Transverse colon (tissue), 4 donors: ENCODE measurements around the gene PACSIN1. TPM values are rescaled to one million over a fixed set of nuclear protein-coding genes. Genes with fewer than 3 reads are reported as not detected.

Source experiments
- DNase-seq: peaks from one replicate; pipeline ENCODE4 v3.0.0-alpha.2; 2019
- H3K27ac ChIP-seq, 4 donors: fragments of 200-600 bp; sonication (generic); 2 replicates each; pipeline ENCODE4 v1.5.1; 2016 to 2018; ENCODE audit warnings: inconsistent platforms in 4 of 4
- H3K27me3 ChIP-seq: fragments of 200-600 bp; sonication (generic); 2 replicates; pipeline ENCODE4 v1.5.1; 2017; ENCODE audit warnings: inconsistent platforms
- H3K36me3 ChIP-seq, 4 donors: fragments of 200-600 bp; sonication (generic); 2 replicates each; pipeline ENCODE4 v1.5.1; 2017 to 2019; ENCODE audit warnings: inconsistent platforms in 4 of 4
- H3K4me1 ChIP-seq, 4 donors: fragments of 200-600 bp; sonication (generic); 2 replicates each; pipeline ENCODE4 v1.5.1; 2017 to 2020; ENCODE audit warnings: inconsistent platforms in 4 of 4
- H3K4me3 ChIP-seq, 4 donors: fragments of 200-600 bp; sonication (generic); 1 replicate in 1 of 4; 2 replicates in 3 of 4; pipeline versions ENCODE4 v1.5.1 to v1.6.1; 2017 to 2019; ENCODE audit warnings: inconsistent platforms in 4 of 4
- H3K9me3 ChIP-seq, 2 donors: fragments of 200-600 bp; sonication (generic); 2 replicates each; pipeline ENCODE4 v1.5.1; 2017 to 2019; ENCODE audit warnings: inconsistent platforms in 2 of 2
- EP300 ChIP-seq: sonication (generic); formaldehyde crosslinking; IDR thresholded peaks from one replicate; pipeline ENCODE4 v1.6.1; 2017; ENCODE audit warnings: antibody characterized with exemption, low read depth
- POLR2A ChIP-seq: fragments of 450-650 bp; IDR thresholded peaks from one replicate; pipeline ENCODE4 v1.6.1; 2016; ENCODE audit warnings: antibody characterized with exemption, mild to moderate bottlenecking, moderate library complexity
- POLR2AphosphoS5 ChIP-seq, 3 donors: sonication (generic); formaldehyde crosslinking; IDR thresholded peaks; one replicate each; pipeline ENCODE4 v1.6.1; 2016; ENCODE audit warnings: antibody characterized with exemption in 3 of 3
- WGBS, 2 donors: methylation state at CpG; one replicate each; pipeline ENCODE4 v1.1.5; 2018; ENCODE audit warnings: low coverage in 1 of 2; 5-methylcytosine and 5-hydroxymethylcytosine counted together
- in situ Hi-C, 4 donors: fragments of 200-750 bp; cut with MboI; loops; one replicate each; pipeline versions ENCODE4 v1.15.0 to v1.15.1; 2017; ENCODE audit warnings: low sequenced_read_pairs in 3 of 4, low pct_ligation_motif_present in 1 of 4, low pct_unique_long_range_greater_than_20kb in 1 of 4
- intact Hi-C: fragments of 100-400 bp; cut with DNase I; formaldehyde crosslinking; loops from one replicate; pipeline ENCODE4 v1.15.1; 2023; ENCODE audit warnings: low total_unique reads
- total RNA-seq, 4 donors: library from RNA; depleted of rRNA; stranded (reverse); fragments of >200 nt; gene quantifications; one replicate each; pipeline ENCODE4 v1.1.0, GENCODE V29; 2016
- TF ChIP-seq, protein P1 (sequence below), 5 experiments: fragments of 200-600 bp in 3 of 5; fragments of 450-650 bp in 2 of 5; sonication (generic) in 3 of 5; IDR thresholded peaks; 1 replicate in 2 of 5; 2 replicates in 3 of 5; pipeline ENCODE4 v1.5.1; 2016 to 2017; ENCODE audit warnings: antibody characterized with exemption in 5 of 5, inconsistent platforms in 3 of 5, mild to moderate bottlenecking in 2 of 5, moderate library complexity in 1 of 5

PACSIN1 gene
- total RNA-seq, 4 donors from 2014 or later: 0.27 to 1.9 TPM; not detected in 2

DNA sequence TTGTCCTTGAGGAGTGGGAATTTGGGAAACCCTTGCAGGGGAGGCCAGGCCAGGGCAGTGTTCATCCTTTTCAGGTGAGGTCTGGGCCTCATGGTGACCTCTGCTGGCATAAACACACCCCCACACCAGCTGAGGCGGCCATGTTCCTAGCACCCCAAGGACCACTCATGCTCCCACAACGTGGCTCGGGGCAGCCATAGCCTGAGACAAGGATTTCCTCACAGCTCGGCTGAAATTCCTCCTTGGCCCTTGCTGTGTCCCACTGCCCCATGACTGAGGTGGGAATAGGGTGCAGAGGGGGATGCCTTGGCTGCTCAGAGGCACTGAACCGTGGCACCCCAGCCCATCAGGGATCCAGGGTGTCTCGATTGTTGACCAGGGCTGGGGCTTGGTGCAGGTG, 117.6 kb downstream of the PACSIN1 start:
- intact Hi-C loops: no loop called here

DNA sequence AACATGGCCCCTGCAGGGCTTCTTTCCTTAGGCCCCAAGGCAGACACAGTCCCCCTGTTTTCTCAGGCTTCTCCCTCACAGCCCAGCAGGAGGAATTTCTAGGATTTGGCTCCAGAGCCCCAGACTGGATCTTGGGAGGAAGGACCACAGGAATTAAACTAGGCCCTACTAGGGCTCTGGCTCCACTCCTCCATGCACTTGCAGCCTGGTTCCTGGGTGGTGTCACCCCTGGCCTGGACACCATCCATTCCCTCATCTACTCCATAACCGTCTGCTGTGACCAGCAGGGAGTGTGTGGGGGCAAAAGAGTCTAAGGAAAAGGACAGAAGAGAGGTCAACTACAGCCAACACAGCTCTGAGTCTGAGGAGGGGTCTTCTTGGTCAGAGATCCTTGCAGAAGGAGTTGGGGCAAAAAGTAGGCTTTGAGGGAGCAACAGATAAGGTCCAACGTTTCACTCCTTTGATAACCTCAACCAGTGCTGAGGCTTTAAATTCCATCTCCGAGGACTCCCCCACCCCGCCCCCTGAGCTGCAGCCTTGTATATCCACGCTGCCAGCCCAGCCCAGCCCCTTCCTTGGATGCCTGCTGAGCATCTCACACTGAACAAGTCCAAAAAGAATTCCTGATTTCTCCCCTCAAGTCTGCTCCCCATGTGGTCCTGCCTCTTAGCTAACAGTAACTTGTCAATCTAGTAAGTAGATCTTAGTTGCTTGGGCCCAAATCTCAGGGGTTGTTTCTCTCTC, 118.2 kb downstream of the PACSIN1 start:
- no peaks in the 10 kb centered on the region for H3K9me3 ChIP-seq
- intact Hi-C loops (no loop called here), in situ Hi-C loops (no loop called here)
- H3K36me3 ChIP-seq: no peaks in the 10 kb centered on the region
- H3K27ac ChIP-seq: no peak overlapping the region
- H3K4me1 ChIP-seq: peaks cover 0 to 14% (median 0%) of the 10 kb centered on the region in 4 donors
- 86% methylated on average over 5 of the region's 5 CpGs; no CpG with 5 or more reads in 1 of the 2 donors for WGBS, 2 donors
- no peak overlapping the region for H3K4me3 ChIP-seq
- no peaks in the 10 kb centered on the region for H3K27me3 ChIP-seq
- TF ChIP-seq, protein P1, sequence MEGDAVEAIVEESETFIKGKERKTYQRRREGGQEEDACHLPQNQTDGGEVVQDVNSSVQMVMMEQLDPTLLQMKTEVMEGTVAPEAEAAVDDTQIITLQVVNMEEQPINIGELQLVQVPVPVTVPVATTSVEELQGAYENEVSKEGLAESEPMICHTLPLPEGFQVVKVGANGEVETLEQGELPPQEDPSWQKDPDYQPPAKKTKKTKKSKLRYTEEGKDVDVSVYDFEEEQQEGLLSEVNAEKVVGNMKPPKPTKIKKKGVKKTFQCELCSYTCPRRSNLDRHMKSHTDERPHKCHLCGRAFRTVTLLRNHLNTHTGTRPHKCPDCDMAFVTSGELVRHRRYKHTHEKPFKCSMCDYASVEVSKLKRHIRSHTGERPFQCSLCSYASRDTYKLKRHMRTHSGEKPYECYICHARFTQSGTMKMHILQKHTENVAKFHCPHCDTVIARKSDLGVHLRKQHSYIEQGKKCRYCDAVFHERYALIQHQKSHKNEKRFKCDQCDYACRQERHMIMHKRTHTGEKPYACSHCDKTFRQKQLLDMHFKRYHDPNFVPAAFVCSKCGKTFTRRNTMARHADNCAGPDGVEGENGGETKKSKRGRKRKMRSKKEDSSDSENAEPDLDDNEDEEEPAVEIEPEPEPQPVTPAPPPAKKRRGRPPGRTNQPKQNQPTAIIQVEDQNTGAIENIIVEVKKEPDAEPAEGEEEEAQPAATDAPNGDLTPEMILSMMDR (IDR thresholded peaks at IDR 0.05): no peak
- TF ChIP-seq EP300: no peak
- TF ChIP-seq POLR2AphosphoS5 (IDR thresholded peaks at IDR 0.05): no peak
- no peak for TF ChIP-seq POLR2A
- no peak for DNase-seq

More for the DNA sequence above, 117.6 kb downstream of the PACSIN1 start:
- peaks cover 0 to 14% (median 0%) of the 10 kb centered on the region in 4 donors for H3K4me1 ChIP-seq
- no peak for DNase-seq
- no peaks in the 10 kb centered on the region for H3K9me3 ChIP-seq
- no peak overlapping the region for H3K27ac ChIP-seq
- no peaks in the 10 kb centered on the region for H3K36me3 ChIP-seq
- in situ Hi-C loops: no loop called here
- TF ChIP-seq EP300: no peak
- TF ChIP-seq, protein P1 (IDR thresholded peaks at IDR 0.05): peak in 4 of 5 experiments; percentile 10 to 41 (median 20)
- H3K4me3 ChIP-seq: no peak overlapping the region
- 95% methylated on average over 6 of the region's 6 CpGs; no CpG with 5 or more reads in 1 of the 2 donors for WGBS, 2 donors
- no peaks in the 10 kb centered on the region for H3K27me3 ChIP-seq

DNA sequence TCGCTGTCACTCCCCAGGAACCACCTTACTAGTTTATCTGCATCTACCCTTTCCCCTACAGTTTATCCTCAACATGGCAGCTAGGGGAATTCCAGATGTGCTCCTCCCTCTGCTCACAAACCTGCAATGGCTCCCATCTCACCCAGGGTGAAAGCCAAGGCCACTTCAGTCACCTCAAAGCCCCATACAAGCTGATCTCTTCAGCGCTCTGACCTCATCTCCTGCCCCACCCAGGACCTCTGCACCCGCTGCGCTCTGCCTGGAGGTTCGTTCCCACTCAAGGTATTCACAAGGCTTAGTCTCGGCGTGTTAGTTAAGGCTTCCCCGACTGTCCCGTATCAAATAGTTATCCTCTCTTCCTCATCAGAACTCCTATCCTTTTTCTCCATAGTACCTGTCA, 118.8 kb downstream of the PACSIN1 start:
- no peak for DNase-seq
- H3K27me3 ChIP-seq: no peaks in the 10 kb centered on the region
- intact Hi-C loops: no loop called here
- no peaks in the 10 kb centered on the region for H3K9me3 ChIP-seq
- in situ Hi-C loops: no loop called here
- H3K36me3 ChIP-seq: no peaks in the 10 kb centered on the region
- WGBS, 2 donors: 87 to 96% methylated on average over 5 to 9 of the region's 9 CpGs
- peaks cover 0 to 14% (median 0%) of the 10 kb centered on the region in 4 donors for H3K4me1 ChIP-seq
- no peak overlapping the region for H3K27ac ChIP-seq
- TF ChIP-seq POLR2AphosphoS5 (IDR thresholded peaks at IDR 0.05) (no peak), EP300 (no peak), POLR2A (no peak)
- TF ChIP-seq, protein P1 (IDR thresholded peaks at IDR 0.05): no peak
- no peak overlapping the region for H3K4me3 ChIP-seq

Other genes starting within 250 kb of the PACSIN1 start
- gene HMGA1, start 229.2 kb upstream of the PACSIN1 start, total RNA-seq: 100 to 1,000 TPM in 1 of 4 donors, 10 to 100 TPM in 3; 23.2 to 112 (median 63.2) TPM
- gene SMIM29, start 217.1 kb upstream of the PACSIN1 start, total RNA-seq: 10 to 100 TPM in 3 of 4 donors, 1 to 10 TPM in 1; 8.2 to 14.9 (median 12.5) TPM
- gene NUDT3, start 73.4 kb upstream of the PACSIN1 start, total RNA-seq: 10 to 100 TPM in 3 of 4 donors, 1 to 10 TPM in 1; 9.6 to 27.9 (median 16.9) TPM
- gene RPS10, start 40.0 kb upstream of the PACSIN1 start, total RNA-seq: 1,000 to 10,000 TPM in 3 of 4 donors, 100 to 1,000 TPM in 1; 892 to 1,969 (median 1,491) TPM
- gene SPDEF, start 90.3 kb downstream of the PACSIN1 start, total RNA-seq: 10 to 100 TPM in 3 of 4 donors, 1 to 10 TPM in 1; 9.0 to 57.3 (median 31.5) TPM
- 10 to 100 TPM; 34.8 to 81.0 (median 52.9) TPM for gene ILRUN, start 230.7 kb downstream of the PACSIN1 start, total RNA-seq